ENCODE measurements around the gene DDX10. TPM values are rescaled to one million over a fixed set of nuclear protein-coding genes. Genes with fewer than 3 reads are reported as not detected.
A peak's percentile ranks its signal among the peaks of the same experiment; 100 is the strongest.

The DDX10 gene
- total and polyA plus RNA-seq, 2 experiments from 2014 or later = 32.4 to 37.8 TPM

GRCh38 chr11:108732395-108732794, 67.5 kb downstream of the DDX10 start:
- Histone ChIP-seq H3F3A (replicated peaks; ENCODE audit: low read depth) (no peaks in the 10 kb centered on the region), H3K4me2 (no peak overlapping the region), H3K36me3 (ENCODE audit: insufficient read depth) (no peaks in the 10 kb centered on the region), H3K27me3 (ENCODE audit: insufficient read depth) (no peaks in the 10 kb centered on the region), H2AFZ (no peak overlapping the region), H3K4me3 (no peak overlapping the region), H3K79me2 (replicated peaks; ENCODE audit: insufficient read depth) (peaks cover 30% of the 10 kb centered on the region), H3K27ac (ENCODE audit: low read depth) (no peak overlapping the region), H3K4me1 (ENCODE audit: insufficient read depth) (peaks cover 12% of the 10 kb centered on the region; the same call in 1 of the 2 replicates), H4K20me1 (replicated peaks; ENCODE audit: insufficient read depth) (no peaks in the 10 kb centered on the region; the same call in 1 of the 2 replicates), H3K9me2 (ENCODE audit: insufficient read depth) (no peaks in the 10 kb centered on the region)
- no peaks in the 10 kb centered on the region; the same call in 2 of the 3 replicates for H3K36me3 Mint-ChIP-seq (ENCODE audit: low read depth)
- H3K4me3 Mint-ChIP-seq = no peak overlapping the region
- peak overlapping the region; percentile 16; the same call in 1 of the 2 replicates for H3K27ac Mint-ChIP-seq
- peaks cover 15% of the 10 kb centered on the region for H3K4me1 Mint-ChIP-seq
- H3K9me3 Mint-ChIP-seq = no peaks in the 10 kb centered on the region; the same call in 2 of the 3 replicates
- DNase-seq (ENCODE audit: low spot score) (peak; percentile 8), ATAC-seq (no peak)
- no peaks in the 10 kb centered on the region for H3K27me3 Mint-ChIP-seq (ENCODE audit: insufficient read depth, low read depth, poor library complexity)
- no peak for TF ChIP-seq NANOG (IDR thresholded peaks at IDR 0.05; ENCODE audit: borderline replicate concordance)

GRCh38 chr11:108733479-108734116, 68.7 kb downstream of the DDX10 start:
- Mint-ChIP-seq H3K9me3 (no peaks in the 10 kb centered on the region; the same call in 2 of the 3 replicates), H3K4me3 (no peak overlapping the region), H3K4me1 (peaks cover 15% of the 10 kb centered on the region), H3K27me3 (ENCODE audit: insufficient read depth, low read depth, poor library complexity) (no peaks in the 10 kb centered on the region), H3K36me3 (ENCODE audit: low read depth) (no peaks in the 10 kb centered on the region; the same call in 2 of the 3 replicates), H3K27ac (peak overlapping the region; percentile 27)
- H3F3A ChIP-seq (replicated peaks; ENCODE audit: low read depth) = no peaks in the 10 kb centered on the region
- H3K4me2 ChIP-seq = no peak overlapping the region
- H2AFZ ChIP-seq = no peak overlapping the region
- no peaks in the 10 kb centered on the region for H3K36me3 ChIP-seq (ENCODE audit: insufficient read depth)
- no peak overlapping the region for H3K27ac ChIP-seq (ENCODE audit: low read depth)
- DNase-seq (ENCODE audit: low spot score) (peak; percentile 11), ATAC-seq (no peak)
- TF ChIP-seq REST (IDR thresholded peaks at IDR 0.05; ENCODE audit: unreplicated experiment) (no peak), ZNF462 (CRISPR knock-in tag; IDR thresholded peaks at IDR 0.05) (no peak), ETS1 (IDR thresholded peaks at IDR 0.05) (no peak), EZH2phosphoT487 (IDR thresholded peaks at IDR 0.05; ENCODE audit: unreplicated experiment) (no peak), POLR2AphosphoS5 (IDR thresholded peaks at IDR 0.05; ENCODE audit: low read depth) (no peak), CREB1 (CRISPR knock-in tag; IDR thresholded peaks at IDR 0.05; ENCODE audit: low read depth) (no peak)
- no peaks in the 10 kb centered on the region for H3K27me3 ChIP-seq (ENCODE audit: insufficient read depth)
- peaks cover 31% of the 10 kb centered on the region for H3K79me2 ChIP-seq (replicated peaks; ENCODE audit: insufficient read depth)
- no peaks in the 10 kb centered on the region; the same call in 1 of the 2 replicates for H4K20me1 ChIP-seq (replicated peaks; ENCODE audit: insufficient read depth)
- no peak overlapping the region for H3K4me3 ChIP-seq
- H3K9me2 ChIP-seq (ENCODE audit: insufficient read depth) = no peaks in the 10 kb centered on the region
- H3K4me1 ChIP-seq (ENCODE audit: insufficient read depth) = peaks cover 12% of the 10 kb centered on the region; the same call in 1 of the 2 replicates
